MM.1S (cell line): ENCODE results near the gene GTF3C5.

Experiments used
- DNase-seq: peaks from one replicate; pipeline ENCODE4 v3.0.0-alpha.2; 2015
- H2AFZ ChIP-seq: fragments of 300-600 bp; sonication (generic); 2 replicates; pipeline ENCODE4 v1.6.0; 2016; ENCODE audit warnings: antibody characterized with exemption, low read length
- H3F3A ChIP-seq: fragments of 300-600 bp; sonication (generic); 2 replicates; pipeline ENCODE4 v1.6.1; 2016; ENCODE audit warnings: mild to moderate bottlenecking, antibody characterized with exemption, low read length, moderate library complexity, mixed read lengths; ENCODE audit not compliant: insufficient read depth
- H3K27ac ChIP-seq: fragments of 300-600 bp; sonication (generic); 2 replicates; pipeline ENCODE4 v1.5.1; 2016; ENCODE audit warnings: mild to moderate bottlenecking, low read length
- H3K27me3 ChIP-seq: fragments of 300-600 bp; sonication (generic); replicated peaks from 2 replicates; pipeline ENCODE4 v1.6.0; 2016; ENCODE audit warnings: low read length; ENCODE audit not compliant: insufficient read depth
- H3K36me3 ChIP-seq: fragments of 300-600 bp; sonication (generic); replicated peaks from 2 replicates; pipeline ENCODE4 v1.6.1; 2016; ENCODE audit warnings: mild to moderate bottlenecking, low read length, mixed read lengths; ENCODE audit not compliant: insufficient read depth
- H3K4me1 ChIP-seq: fragments of 300-600 bp; sonication (generic); 2 replicates; pipeline ENCODE4 v1.6.1; 2016; ENCODE audit warnings: low read length, mixed read lengths
- H3K4me2 ChIP-seq: fragments of 300-600 bp; sonication (generic); 2 replicates; pipeline ENCODE4 v1.6.0; 2016; ENCODE audit warnings: low read depth, low read length
- H3K4me3 ChIP-seq: fragments of 300-600 bp; sonication (generic); 2 replicates; pipeline ENCODE4 v1.5.1; 2016; ENCODE audit warnings: low read length, mixed read lengths
- H3K79me2 ChIP-seq: fragments of 300-600 bp; sonication (generic); 2 replicates; pipeline ENCODE4 v1.6.1; 2016; ENCODE audit warnings: mixed run types, low read length, mixed read lengths
- H3K9ac ChIP-seq: fragments of 300-600 bp; sonication (generic); 2 replicates; pipeline ENCODE4 v1.6.1; 2016; ENCODE audit warnings: low read length, mixed read lengths
- H3K9me2 ChIP-seq: fragments of 300-600 bp; sonication (generic); replicated peaks from 2 replicates; pipeline ENCODE4 v1.6.1; 2016; ENCODE audit warnings: mild to moderate bottlenecking, low read length, mixed read lengths; ENCODE audit not compliant: insufficient read depth
- H3K9me3 ChIP-seq: fragments of 300-600 bp; sonication (generic); replicated peaks from 2 replicates; pipeline ENCODE4 v1.6.1; 2016; ENCODE audit warnings: mild to moderate bottlenecking, low read length, mixed read lengths; ENCODE audit not compliant: insufficient read depth
- H4K20me1 ChIP-seq: fragments of 300-600 bp; sonication (generic); 2 replicates; pipeline ENCODE4 v1.6.1; 2016; ENCODE audit warnings: mild to moderate bottlenecking, low read length, moderate library complexity, mixed read lengths; ENCODE audit not compliant: insufficient read depth
- EZH2 ChIP-seq: fragments of 300-600 bp; sonication (generic); optimal IDR thresholded peaks from 2 replicates; pipeline ENCODE3; 2017; ENCODE audit warnings: low read depth, mild to moderate bottlenecking, antibody characterized with exemption, low read length, mixed read lengths
- EZH2phosphoT487 ChIP-seq: fragments of 300-600 bp; sonication (generic); IDR thresholded peaks from 2 replicates; pipeline ENCODE4 v1.6.1; 2018; ENCODE audit warnings: antibody characterized with exemption, low read length
- TF ChIP-seq, protein P1 (sequence below): fragments of 300-600 bp; sonication (generic); IDR thresholded peaks from 2 replicates; pipeline ENCODE4 v1.5.1; 2016; ENCODE audit warnings: antibody characterized with exemption, low read length, mixed read lengths

The GTF3C5 gene

DNA sequence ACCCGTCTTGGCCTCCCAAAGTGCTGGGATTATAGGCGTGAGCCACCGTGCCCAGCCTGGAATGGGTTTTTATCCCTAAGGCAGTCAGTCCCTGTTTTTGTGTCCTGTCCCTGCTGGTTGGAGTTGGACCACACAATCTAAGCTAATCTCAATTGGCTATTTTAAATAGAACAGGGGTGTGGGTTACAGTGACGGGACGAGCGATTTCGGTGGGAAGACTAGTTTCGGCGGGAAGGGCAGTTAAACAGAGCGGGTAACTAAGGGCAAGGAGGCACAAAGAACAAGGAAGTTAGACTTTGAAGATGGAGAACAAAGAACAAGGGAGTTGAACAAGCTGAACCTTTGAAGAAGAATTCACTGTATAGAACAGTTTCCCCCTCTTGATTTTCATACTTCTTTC lies 1.4 kb downstream of the GTF3C5 start:
- Histone ChIP-seq H3K79me2 (peaks cover 70% of the 10 kb centered on the region), H3K36me3 (no peaks in the 10 kb centered on the region), H3K4me2 (peak overlapping the region; percentile 78; the same call in 1 of the 2 replicates), H3K9me2 (no peaks in the 10 kb centered on the region), H2AFZ (no peak overlapping the region), H3K9ac (no peak overlapping the region), H3K9me3 (no peaks in the 10 kb centered on the region), H3K4me1 (peaks cover 7% of the 10 kb centered on the region), H3K27ac (no peak overlapping the region), H4K20me1 (no peaks in the 10 kb centered on the region), H3F3A (no peaks in the 10 kb centered on the region), H3K4me3 (no peak overlapping the region), H3K27me3 (no peaks in the 10 kb centered on the region)
- no peak for TF ChIP-seq EZH2
- no peak for TF ChIP-seq EZH2phosphoT487
- TF ChIP-seq, protein P1, sequence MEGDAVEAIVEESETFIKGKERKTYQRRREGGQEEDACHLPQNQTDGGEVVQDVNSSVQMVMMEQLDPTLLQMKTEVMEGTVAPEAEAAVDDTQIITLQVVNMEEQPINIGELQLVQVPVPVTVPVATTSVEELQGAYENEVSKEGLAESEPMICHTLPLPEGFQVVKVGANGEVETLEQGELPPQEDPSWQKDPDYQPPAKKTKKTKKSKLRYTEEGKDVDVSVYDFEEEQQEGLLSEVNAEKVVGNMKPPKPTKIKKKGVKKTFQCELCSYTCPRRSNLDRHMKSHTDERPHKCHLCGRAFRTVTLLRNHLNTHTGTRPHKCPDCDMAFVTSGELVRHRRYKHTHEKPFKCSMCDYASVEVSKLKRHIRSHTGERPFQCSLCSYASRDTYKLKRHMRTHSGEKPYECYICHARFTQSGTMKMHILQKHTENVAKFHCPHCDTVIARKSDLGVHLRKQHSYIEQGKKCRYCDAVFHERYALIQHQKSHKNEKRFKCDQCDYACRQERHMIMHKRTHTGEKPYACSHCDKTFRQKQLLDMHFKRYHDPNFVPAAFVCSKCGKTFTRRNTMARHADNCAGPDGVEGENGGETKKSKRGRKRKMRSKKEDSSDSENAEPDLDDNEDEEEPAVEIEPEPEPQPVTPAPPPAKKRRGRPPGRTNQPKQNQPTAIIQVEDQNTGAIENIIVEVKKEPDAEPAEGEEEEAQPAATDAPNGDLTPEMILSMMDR: no peak
- no peak for DNase-seq

DNA sequence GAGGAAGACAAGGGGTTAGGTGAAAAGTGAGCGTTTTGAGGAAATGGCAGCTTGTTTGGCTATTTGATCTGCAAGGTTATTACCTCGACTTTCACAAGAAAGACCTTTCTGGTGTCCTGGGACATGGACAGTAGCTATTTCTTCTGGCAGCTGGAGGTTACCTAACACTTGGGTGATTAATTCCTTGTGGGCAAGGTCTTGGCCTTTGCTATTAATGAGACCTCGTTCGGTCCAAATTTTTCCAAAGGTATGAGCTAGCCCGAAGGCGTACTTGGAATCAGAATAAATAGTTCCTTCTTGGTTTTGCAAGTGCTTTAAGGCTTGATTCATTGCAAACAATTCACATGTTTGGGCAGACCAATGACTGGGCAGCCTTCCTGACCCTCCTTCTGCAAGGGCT lies 4.9 kb downstream of the GTF3C5 start:
- H3F3A ChIP-seq: no peaks in the 10 kb centered on the region

DNA sequence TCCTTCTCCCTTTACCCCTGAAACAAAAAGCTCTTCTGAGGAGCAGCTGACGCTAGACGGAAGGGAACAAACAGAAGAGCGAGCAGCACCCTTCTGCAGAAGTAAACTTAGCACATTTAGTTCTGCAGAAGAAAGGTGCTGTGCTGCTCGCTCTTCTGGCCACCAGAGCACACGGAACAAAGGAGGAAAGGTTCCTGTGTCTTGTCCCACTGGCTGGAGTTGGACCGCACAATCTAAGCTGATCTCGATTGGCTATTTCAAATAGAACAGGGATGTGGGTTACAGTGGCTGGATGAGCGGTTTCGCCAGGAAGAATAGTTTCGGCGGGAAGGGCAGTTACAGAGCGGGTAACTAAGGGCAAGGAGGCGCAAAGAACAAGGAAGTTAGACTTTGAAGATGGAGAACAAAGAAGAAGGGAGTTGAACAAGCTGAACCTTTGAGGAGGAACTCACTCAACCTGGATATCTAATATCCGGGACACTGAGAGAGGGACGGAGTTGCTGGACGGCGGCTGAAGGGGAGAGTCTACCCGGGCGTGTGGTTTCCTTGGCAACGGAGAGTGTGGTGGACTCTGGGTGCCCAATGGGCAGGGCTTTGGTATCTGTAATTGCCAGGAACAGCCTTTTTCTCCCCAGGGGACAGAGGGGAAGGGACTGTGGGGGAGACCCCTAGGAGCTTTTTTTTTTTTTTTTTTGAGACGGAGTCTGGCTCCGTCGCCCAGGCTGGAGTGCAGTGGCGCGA lies 7.1 kb downstream of the GTF3C5 start:
- no peak overlapping the region for H3K27ac ChIP-seq

More for the DNA sequence above, 4.9 kb downstream of the GTF3C5 start:
- Histone ChIP-seq H2AFZ (no peak overlapping the region), H3K4me1 (peaks cover 4% of the 10 kb centered on the region; the same call in 1 of the 2 replicates), H3K79me2 (peaks cover 96% of the 10 kb centered on the region), H4K20me1 (peaks cover 6% of the 10 kb centered on the region; the same call in 1 of the 2 replicates), H3K4me3 (no peak overlapping the region), H3K36me3 (no peaks in the 10 kb centered on the region), H3K27me3 (no peaks in the 10 kb centered on the region), H3K9me3 (no peaks in the 10 kb centered on the region), H3K4me2 (no peak overlapping the region), H3K9me2 (no peaks in the 10 kb centered on the region), H3K9ac (no peak overlapping the region), H3K27ac (no peak overlapping the region)
- TF ChIP-seq EZH2phosphoT487 (no peak), EZH2 (no peak)
- TF ChIP-seq, protein P1: no peak
- no peak for DNase-seq

More for the DNA sequence above, 7.1 kb downstream of the GTF3C5 start:
- Histone ChIP-seq H3K9me2 (no peaks in the 10 kb centered on the region), H3K9ac (no peak overlapping the region), H2AFZ (no peak overlapping the region), H3K36me3 (no peaks in the 10 kb centered on the region; the same call in 1 of the 2 replicates), H3K4me1 (no peaks in the 10 kb centered on the region), H3K4me3 (no peak overlapping the region), H3K4me2 (no peak overlapping the region), H3K79me2 (peaks cover 80% of the 10 kb centered on the region), H3K9me3 (no peaks in the 10 kb centered on the region), H3K27me3 (no peaks in the 10 kb centered on the region), H3F3A (no peaks in the 10 kb centered on the region), H4K20me1 (peaks cover 6% of the 10 kb centered on the region; the same call in 1 of the 2 replicates)
- no peak for DNase-seq
- no peak for TF ChIP-seq EZH2phosphoT487
- no peak for TF ChIP-seq EZH2
- TF ChIP-seq, protein P1: no peak
